T-cell (primary cell): ENCODE data around the gene FRMD7. TPM values are rescaled to one million over a fixed set of nuclear protein-coding genes. Genes with fewer than 3 reads are reported as not detected.
"Not testable (repeated sequence)": the region's sequence is repeated elsewhere in the genome, so short reads cannot be mapped to it uniquely, and the experiment has no call there.

Source experiments
- ATAC-seq, 4 experiments: fragments of 200-7000 bp in 3 of 4; fragments of 150-1000 bp in 1 of 4; cut with Tn5 transposase; replicated peaks in 1 of 4; 1 replicate in 3 of 4; 2 replicates in 1 of 4; pipeline ENCODE4 v1.10.0; 2021; ENCODE audit warnings: moderate library complexity in 3 of 4, mild to moderate bottlenecking in 2 of 4, moderate number of reproducible peaks in 1 of 4
- CTCF ChIA-PET, 2 donors: fragments of 300-600 bp; sonication (Branson Sonifier 250); formaldehyde crosslinking; loops; one replicate each; lab custom pipeline; 2022; ENCODE audit warnings: antibody characterized with exemption in 2 of 2; lab: Charles Lee
- POLR2A ChIA-PET, 2 donors: fragments of 300-600 bp; sonication (Branson Sonifier 250); formaldehyde crosslinking; loops; one replicate each; lab custom pipeline; 2022; ENCODE audit warnings: antibody characterized with exemption in 2 of 2; lab: Charles Lee
- DNase-seq, 35 experiments: peaks; one replicate each; pipeline versions ENCODE4 v3.0.0 to v3.0.0-alpha.2; 2013 to 2023
- H3K27ac ChIP-seq: one replicate; pipeline ENCODE4 v1.5.1; 2013; ENCODE audit warnings: low read length
- H3K27me3 ChIP-seq, 2 experiments: replicated peaks in 1 of 2; 1 replicate in 1 of 2; 2 replicates in 1 of 2; pipeline versions ENCODE4 v1.6.1 to v1.7.0; 2013; ENCODE audit warnings: low read length in 1 of 2, mixed read lengths in 1 of 2; ENCODE audit not compliant: control insufficient read depth in 2 of 2, insufficient read depth in 2 of 2; ENCODE audit errors: extremely low read depth in 1 of 2
- H3K36me3 ChIP-seq, 2 donors: 1 replicate in 1 of 2; 2 replicates in 1 of 2; pipeline versions ENCODE4 v1.6.1 to v1.7.0; 2013; ENCODE audit warnings: low read length in 1 of 2; ENCODE audit not compliant: control insufficient read depth in 2 of 2, insufficient read depth in 1 of 2; ENCODE audit errors: extremely low read depth in 1 of 2
- H3K4me1 ChIP-seq, 2 experiments: 1 replicate in 1 of 2; 2 replicates in 1 of 2; pipeline versions ENCODE4 v1.6.1 to v1.7.0; 2013; ENCODE audit warnings: low read length in 2 of 2, mixed read lengths in 1 of 2; ENCODE audit not compliant: insufficient read depth in 2 of 2, control insufficient read depth in 1 of 2; ENCODE audit errors: extremely low read depth in 1 of 2
- H3K4me3 ChIP-seq, 2 donors: 1 replicate in 1 of 2; 2 replicates in 1 of 2; pipeline versions ENCODE4 v1.5.1 to v1.7.0; 2013; ENCODE audit warnings: mild to moderate bottlenecking in 2 of 2, low read length in 1 of 2, moderate library complexity in 1 of 2; ENCODE audit not compliant: control insufficient read depth in 1 of 2; ENCODE audit errors: extremely low read depth in 1 of 2
- H3K9me3 ChIP-seq: 2 replicates; pipeline ENCODE4 v1.7.0; 2013
- H3K27ac Mint-ChIP-seq, 2 donors: one replicate each; pipeline ENCODE4 v1.8.0; 2020 to 2021; ENCODE audit warnings: mild to moderate bottlenecking in 2 of 2, mixed read lengths in 2 of 2
- H3K27me3 Mint-ChIP-seq, 2 donors: one replicate each; pipeline ENCODE4 v1.8.0; 2021 to 2022; ENCODE audit warnings: mixed read lengths in 2 of 2
- H3K36me3 Mint-ChIP-seq: one replicate; pipeline ENCODE4 v1.8.0; 2021; ENCODE audit warnings: mixed read lengths
- H3K4me1 Mint-ChIP-seq, 3 donors: one replicate each; pipeline ENCODE4 v1.8.0; 2020 to 2022; ENCODE audit warnings: mixed read lengths in 3 of 3, mild to moderate bottlenecking in 1 of 3
- H3K4me3 Mint-ChIP-seq, 3 donors: one replicate each; pipeline ENCODE4 v1.8.0; 2020 to 2022; ENCODE audit warnings: mild to moderate bottlenecking in 3 of 3, mixed read lengths in 3 of 3, moderate library complexity in 3 of 3
- H3K9me3 Mint-ChIP-seq, 3 donors: one replicate each; pipeline ENCODE4 v1.8.0; 2020 to 2022; ENCODE audit warnings: mixed read lengths in 3 of 3
- WGBS: methylation state at CpG from one replicate; pipeline ENCODE4 v1.1.5; 2013; ENCODE audit warnings: missing lambda C conversion rate; ENCODE audit not compliant: insufficient coverage; 5-methylcytosine and 5-hydroxymethylcytosine counted together
- total RNA-seq, 35 experiments: library from RNA in 6 of 35; stranded (reverse) in 6 of 35; fragments of 120-200 nt in 1 of 35; gene quantifications; one replicate each; pipeline versions ENCODE4 v1.2.1 to v1.2.4 and lab custom pipeline; 2013 to 2026

FRMD7 gene
- total RNA-seq, 5 donors from 2014 or later (not counting 1 experiment from before 2014, with no cell fraction given), result not detected

DNA sequence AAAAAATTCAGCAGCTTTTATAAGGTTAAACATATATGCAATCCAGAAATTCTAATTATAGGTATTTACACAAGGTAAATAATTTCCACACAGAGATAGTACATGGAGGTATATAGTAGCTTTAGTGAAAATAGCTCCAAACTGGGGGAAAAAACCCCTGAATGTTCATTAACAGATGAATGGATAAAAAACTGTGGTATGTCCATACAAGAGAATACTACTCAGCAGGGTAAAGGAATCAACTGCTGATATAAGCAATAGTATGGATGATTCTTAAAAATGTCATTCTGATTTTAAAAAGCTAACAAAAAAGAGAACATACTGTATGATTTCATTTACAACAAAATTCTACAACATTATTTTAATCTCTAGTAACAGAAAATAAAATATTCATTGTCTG, 37.2 kb upstream of the FRMD7 start:
- Histone ChIP-seq H3K4me3 (no peak overlapping the region), H3K36me3 (no peaks in the 10 kb centered on the region), H3K4me1 (no peaks in the 10 kb centered on the region), H3K27me3 (no peaks in the 10 kb centered on the region), H3K9me3 (no peaks in the 10 kb centered on the region), H3K27ac (no peak overlapping the region)
- CTCF ChIA-PET, result no interaction called here
- Mint-ChIP-seq H3K4me3 (no peak overlapping the region), H3K36me3 (no peaks in the 10 kb centered on the region), H3K9me3 (no peaks in the 10 kb centered on the region), H3K4me1 (no peaks in the 10 kb centered on the region), H3K27ac (no peak overlapping the region), H3K27me3 (peaks cover 8 to 36% of the 10 kb centered on the region in 2 donors)
- POLR2A ChIA-PET, result no interaction called here
- ATAC-seq (no peak), DNase-seq (no peak)

DNA sequence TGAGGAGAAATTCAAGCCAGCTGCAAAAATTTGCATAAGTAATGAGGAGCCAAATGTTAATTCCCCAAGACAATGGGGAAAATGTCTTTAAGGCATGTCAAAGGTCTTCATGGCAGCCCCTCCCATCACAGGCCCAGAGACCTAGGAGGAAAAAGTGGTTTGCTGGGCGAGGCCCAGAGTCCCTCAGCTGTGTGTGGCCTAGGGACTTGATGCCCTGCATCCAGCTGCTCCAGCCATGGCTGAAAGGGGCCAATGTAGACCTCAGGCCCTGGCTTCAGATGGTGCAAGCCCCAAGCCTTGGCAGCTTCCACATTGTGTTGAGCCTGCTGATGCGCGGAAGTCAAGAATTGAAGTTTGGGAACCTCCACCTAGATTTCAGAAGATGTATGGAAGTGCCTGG, 35.3 kb upstream of the FRMD7 start:
- H3K4me1 Mint-ChIP-seq, H3K36me3 Mint-ChIP-seq, H3K9me3 ChIP-seq, POLR2A ChIA-PET, H3K27me3 ChIP-seq, H3K36me3 ChIP-seq, DNase-seq, H3K27ac ChIP-seq, H3K4me1 ChIP-seq, H3K27ac Mint-ChIP-seq, H3K4me3 Mint-ChIP-seq, H3K9me3 Mint-ChIP-seq, ATAC-seq, H3K4me3 ChIP-seq: not testable (repeated sequence)
- 78% methylated on average over 3 of the region's 3 CpGs for WGBS
- peaks cover 8 to 31% of the 10 kb centered on the region in 2 donors for H3K27me3 Mint-ChIP-seq
- CTCF ChIA-PET, result interaction anchor here in 1 of 2 donors (0.6 kb wide), 1 partner anchor 449 kb away, joined by 3 read pairs; no protein-coding TSS in a partner anchor

DNA sequence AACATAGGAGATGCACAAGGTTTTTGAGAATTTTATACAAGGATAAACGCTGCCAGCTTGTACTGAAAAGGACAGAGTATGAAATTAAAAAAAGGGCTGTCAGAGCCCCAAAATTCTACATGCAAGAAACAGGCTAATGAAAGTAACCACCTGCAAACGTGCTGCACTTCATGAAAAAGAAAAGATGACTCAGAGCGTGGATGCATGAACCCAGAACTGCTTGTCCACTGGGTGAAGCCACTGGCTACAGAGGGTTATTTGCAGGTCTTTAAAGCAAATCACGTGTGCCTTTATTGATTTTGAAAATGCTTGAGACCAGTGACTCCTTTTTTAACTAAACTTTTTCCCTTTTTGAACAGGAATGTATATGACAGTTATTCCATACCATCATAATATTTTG, 25.3 kb upstream of the FRMD7 start:
- CTCF ChIA-PET, result no interaction called here
- no peak overlapping the region for H3K4me3 Mint-ChIP-seq
- WGBS, result 14% methylated on average over 1 of the region's 4 CpGs
- POLR2A ChIA-PET, result no interaction called here
- ATAC-seq (no peak), DNase-seq (no peak)
- H3K36me3 ChIP-seq, result no peaks in the 10 kb centered on the region
- H3K9me3 Mint-ChIP-seq, result no peaks in the 10 kb centered on the region
- H3K4me1 Mint-ChIP-seq, result no peaks in the 10 kb centered on the region
- no peaks in the 10 kb centered on the region for H3K27me3 ChIP-seq
- no peak overlapping the region for H3K27ac Mint-ChIP-seq
- H3K27ac ChIP-seq, result no peak overlapping the region
- peaks cover 0 to 12% of the 10 kb centered on the region in 2 donors for H3K27me3 Mint-ChIP-seq
- no peaks in the 10 kb centered on the region for H3K9me3 ChIP-seq
- no peaks in the 10 kb centered on the region for H3K36me3 Mint-ChIP-seq
- H3K4me3 ChIP-seq, result no peak overlapping the region
- no peaks in the 10 kb centered on the region for H3K4me1 ChIP-seq

DNA sequence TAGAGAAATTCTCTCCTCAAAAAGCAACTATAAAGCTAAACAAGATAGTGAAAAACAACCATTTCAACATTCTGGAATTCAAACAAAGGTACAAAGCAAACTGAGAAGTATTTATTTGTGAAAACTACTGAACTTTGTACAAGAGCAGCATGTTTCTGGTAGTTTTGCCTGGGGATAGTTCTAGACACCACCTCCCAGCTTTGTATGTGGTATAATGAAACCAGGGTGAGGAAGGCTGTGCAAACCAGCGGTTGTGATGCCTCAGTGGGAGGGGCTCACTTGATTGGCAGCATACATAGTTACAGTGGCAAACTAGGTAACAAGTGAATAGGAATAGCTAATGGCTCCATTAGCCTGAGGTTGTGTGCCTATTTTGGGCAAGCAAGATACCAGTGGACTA, 18.6 kb upstream of the FRMD7 start:
- Mint-ChIP-seq H3K4me3 (no peak overlapping the region), H3K27ac (no peak overlapping the region), H3K27me3 (peaks cover 2 to 27% of the 10 kb centered on the region in 2 donors), H3K36me3 (no peaks in the 10 kb centered on the region), H3K4me1 (no peaks in the 10 kb centered on the region), H3K9me3 (no peaks in the 10 kb centered on the region)
- Histone ChIP-seq H3K9me3 (no peaks in the 10 kb centered on the region), H3K4me1 (no peaks in the 10 kb centered on the region), H3K27ac (no peak overlapping the region), H3K4me3 (no peak overlapping the region), H3K36me3 (no peaks in the 10 kb centered on the region), H3K27me3 (peaks cover 0 to 2% of the 10 kb centered on the region in 2 experiments)
- WGBS, result no CpG with 5 or more reads among the region's 1 CpG
- ChIA-PET CTCF (no interaction called here), POLR2A (no interaction called here)
- DNase-seq, result no peak
- no peak for ATAC-seq

DNA sequence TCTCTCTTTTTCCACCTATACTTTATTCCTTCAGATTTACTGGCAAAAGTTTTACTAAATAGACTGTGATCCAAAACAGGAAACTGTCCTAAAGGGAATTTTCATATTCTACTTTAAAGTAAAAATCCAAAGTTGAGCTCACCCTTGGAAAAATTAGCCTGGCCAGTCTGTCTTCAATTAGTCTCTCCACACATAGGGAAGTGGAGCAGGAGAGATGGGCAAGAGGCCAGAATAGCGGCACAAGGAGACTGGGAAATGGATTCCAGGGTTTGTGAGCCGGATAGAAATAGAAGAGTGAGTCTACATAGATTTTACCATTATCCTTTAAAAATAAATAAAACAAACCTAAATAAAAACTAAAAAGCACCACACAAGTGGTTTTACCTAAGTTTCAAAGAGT, 16.2 kb upstream of the FRMD7 start:
- WGBS, result no CpG with 5 or more reads among the region's 2 CpGs
- Histone ChIP-seq H3K27ac (no peak overlapping the region), H3K36me3 (no peaks in the 10 kb centered on the region), H3K4me3 (no peak overlapping the region), H3K4me1 (no peaks in the 10 kb centered on the region), H3K27me3 (peaks cover 0 to 2% of the 10 kb centered on the region in 2 experiments), H3K9me3 (no peaks in the 10 kb centered on the region)
- ATAC-seq (no peak), DNase-seq (no peak)
- H3K36me3 Mint-ChIP-seq, result no peaks in the 10 kb centered on the region
- POLR2A ChIA-PET, result no interaction called here
- H3K27me3 Mint-ChIP-seq, result peaks cover 2 to 34% of the 10 kb centered on the region in 2 donors
- H3K9me3 Mint-ChIP-seq, result no peaks in the 10 kb centered on the region
- H3K27ac Mint-ChIP-seq, result no peak overlapping the region
- H3K4me3 Mint-ChIP-seq, result no peak overlapping the region
- no peaks in the 10 kb centered on the region for H3K4me1 Mint-ChIP-seq
- CTCF ChIA-PET, result no interaction called here

DNA sequence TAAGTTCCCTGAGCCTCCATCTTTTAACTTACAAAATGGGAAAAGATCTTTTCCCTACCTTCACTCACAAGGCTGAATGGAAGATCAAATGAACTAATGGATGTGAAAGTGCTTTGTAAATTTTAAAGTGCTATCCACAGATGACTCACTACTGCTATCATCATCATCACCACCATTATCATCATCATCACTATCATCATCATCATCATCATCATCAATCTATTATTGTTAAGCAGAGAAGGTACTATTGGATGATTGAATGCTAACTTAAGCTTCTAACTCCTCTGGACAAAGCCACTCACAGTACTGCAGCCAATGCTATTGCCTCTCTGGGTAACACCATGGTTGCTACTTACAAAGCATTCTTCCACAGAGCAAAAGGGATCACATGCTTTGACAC, 1.9 kb downstream of the FRMD7 start:
- ATAC-seq (no peak), DNase-seq (no peak)
- H3K27ac Mint-ChIP-seq, result no peak overlapping the region
- no peak overlapping the region for H3K4me3 Mint-ChIP-seq
- ChIA-PET CTCF (no interaction called here), POLR2A (no interaction called here)
- peaks cover 3 to 29% of the 10 kb centered on the region in 2 donors for H3K27me3 Mint-ChIP-seq
- Histone ChIP-seq H3K27me3 (no peaks in the 10 kb centered on the region), H3K4me1 (no peaks in the 10 kb centered on the region), H3K4me3 (no peak overlapping the region), H3K9me3 (no peaks in the 10 kb centered on the region), H3K36me3 (no peaks in the 10 kb centered on the region), H3K27ac (no peak overlapping the region)
- no peaks in the 10 kb centered on the region for H3K9me3 Mint-ChIP-seq
- H3K4me1 Mint-ChIP-seq, result no peaks in the 10 kb centered on the region
- no peaks in the 10 kb centered on the region for H3K36me3 Mint-ChIP-seq

DNA sequence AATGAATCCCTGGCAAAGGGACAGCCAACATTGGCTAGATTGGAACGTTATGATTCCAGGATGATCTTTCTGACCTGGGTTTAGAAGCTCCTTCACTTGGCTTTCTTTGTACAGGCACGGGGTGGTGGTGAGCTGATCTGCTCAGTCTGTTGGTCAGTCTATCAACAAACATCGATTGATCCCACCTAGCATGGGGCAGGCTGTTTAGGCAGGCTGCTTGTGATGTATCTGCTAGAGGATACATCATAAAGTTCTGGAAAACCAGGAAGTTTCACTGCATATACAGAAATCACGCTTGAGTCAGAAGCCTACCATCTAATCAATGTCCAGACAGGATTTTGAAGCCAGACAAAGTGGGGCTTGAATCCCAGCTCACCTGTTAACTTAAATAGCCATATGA, 6.9 kb downstream of the FRMD7 start:
- WGBS, result no CpG with 5 or more reads among the region's 4 CpGs
- DNase-seq (no peak), ATAC-seq (no peak)
- Mint-ChIP-seq H3K4me3 (no peak overlapping the region), H3K4me1 (no peaks in the 10 kb centered on the region), H3K27ac (no peak overlapping the region), H3K27me3 (peaks cover 0 to 30% of the 10 kb centered on the region in 2 donors), H3K9me3 (no peaks in the 10 kb centered on the region), H3K36me3 (no peaks in the 10 kb centered on the region)
- Histone ChIP-seq H3K4me3 (no peak overlapping the region), H3K36me3 (no peaks in the 10 kb centered on the region), H3K9me3 (no peaks in the 10 kb centered on the region), H3K4me1 (no peaks in the 10 kb centered on the region), H3K27ac (no peak overlapping the region), H3K27me3 (no peaks in the 10 kb centered on the region)
- ChIA-PET POLR2A (no interaction called here), CTCF (no interaction called here)
